IMR-90 (cell line): Measurements from ENCODE around the gene DOK6.

Experiments used
- CHD1 ChIP-seq: IDR thresholded peaks from 2 replicates; pipeline ENCODE4 v1.6.1; 2012; ENCODE audit warnings: low read depth, low read length, improper control_type of control experiment
- CTCF ChIP-seq: conservative IDR thresholded peaks from 2 replicates; pipeline ENCODE4 v1.5.1; 2012; ENCODE audit warnings: mild to moderate bottlenecking, low read depth, low read length, improper control_type of control experiment
- ELK1 ChIP-seq: fragments of 150-350 bp; IDR thresholded peaks from 2 replicates; pipeline ENCODE4 v1.6.1; 2016; ENCODE audit warnings: low read depth, mild to moderate bottlenecking, low read length, moderate library complexity, borderline replicate concordance
- FOS ChIP-seq: fragments of 150-350 bp; IDR thresholded peaks from 2 replicates; pipeline ENCODE4 v1.6.1; 2016; ENCODE audit warnings: low read depth, low read length
- MAFK ChIP-seq: IDR thresholded peaks from 2 replicates; pipeline ENCODE4 v1.6.1; 2012; ENCODE audit warnings: low read depth, low read length, improper control_type of control experiment
- MAZ ChIP-seq: IDR thresholded peaks from 2 replicates; pipeline ENCODE4 v1.6.1; 2012; ENCODE audit warnings: low read depth, mild to moderate bottlenecking, low read length, improper control_type of control experiment, moderate library complexity, borderline replicate concordance
- MXI1 ChIP-seq: IDR thresholded peaks from 2 replicates; pipeline ENCODE4 v1.6.1; 2012; ENCODE audit warnings: low read depth, mild to moderate bottlenecking, low read length, moderate library complexity, borderline replicate concordance
- NFE2L2 ChIP-seq: fragments of 150-350 bp; IDR thresholded peaks from 2 replicates; pipeline ENCODE4 v1.6.1; 2016; ENCODE audit warnings: low read depth, mild to moderate bottlenecking, low read length
- POLR2A ChIP-seq: IDR thresholded peaks from 2 replicates; pipeline ENCODE4 v1.6.1; 2012; ENCODE audit warnings: mild to moderate bottlenecking, low read depth, low read length
- RAD21 ChIP-seq: IDR thresholded peaks from 2 replicates; pipeline ENCODE4 v1.6.1; 2012; ENCODE audit warnings: low read length, improper control_type of control experiment
- RFX5 ChIP-seq: IDR thresholded peaks from 2 replicates; pipeline ENCODE4 v1.8.0; 2012; ENCODE audit warnings: low read depth, mild to moderate bottlenecking, low read length, moderate library complexity
- SMC3 ChIP-seq: fragments of 150-350 bp; IDR thresholded peaks from 2 replicates; pipeline ENCODE4 v1.6.1; 2016; ENCODE audit warnings: low read depth, mild to moderate bottlenecking, antibody characterized with exemption, low read length, moderate library complexity
- USF2 ChIP-seq: fragments of 150-350 bp; IDR thresholded peaks from 2 replicates; pipeline ENCODE4 v1.6.1; 2017; ENCODE audit warnings: mild to moderate bottlenecking, antibody characterized with exemption, low read length, low read depth

DNA sequence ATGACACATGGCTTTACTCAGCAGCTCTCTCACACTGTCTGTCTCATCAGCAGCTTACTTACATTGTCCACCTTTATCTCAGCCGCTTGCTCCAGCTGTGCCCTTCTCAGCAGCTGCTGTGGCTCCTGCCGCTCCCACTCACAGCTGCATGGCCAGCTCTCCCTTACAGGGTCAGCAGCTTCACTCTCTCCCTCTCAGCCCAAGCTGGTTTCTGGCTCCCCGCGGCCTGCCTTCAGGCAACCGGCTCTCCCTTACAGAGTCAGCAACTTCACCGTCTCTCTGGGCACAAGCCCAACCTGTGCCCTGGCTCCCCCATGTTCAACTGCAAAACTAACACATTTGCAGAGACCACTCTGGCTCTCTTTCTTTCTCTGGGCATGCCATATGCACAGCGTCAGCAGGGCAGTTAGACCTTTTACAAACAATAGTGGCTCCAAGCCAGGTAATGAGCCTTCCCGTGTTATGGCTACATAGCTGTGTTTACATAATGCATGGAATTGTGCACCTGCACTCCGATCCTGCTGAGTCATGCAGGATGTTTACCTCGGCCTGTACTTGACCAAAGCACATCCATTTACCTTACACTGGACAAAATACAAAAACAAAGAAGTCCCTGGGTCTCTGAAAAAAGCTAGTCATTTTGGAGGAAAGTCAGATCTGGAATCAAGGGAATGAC is 167.3 kb downstream of the DOK6 start:
- no peak for TF ChIP-seq CTCF
- TF ChIP-seq RFX5 = no peak
- no peak for TF ChIP-seq POLR2A
- TF ChIP-seq RAD21 = no peak
- no peak for TF ChIP-seq SMC3
- no peak for TF ChIP-seq ELK1
- no peak for TF ChIP-seq USF2
- no peak for TF ChIP-seq NFE2L2
- TF ChIP-seq MAFK = no peak
- TF ChIP-seq FOS = no peak
- no peak for TF ChIP-seq MAZ
- no peak for TF ChIP-seq CHD1
- no peak for TF ChIP-seq MXI1
